Skeletal muscle satellite cell (primary cell): Measurements from ENCODE around the gene NOD1.
"Not testable (repeated sequence)": the region's sequence is repeated elsewhere in the genome, so short reads cannot be mapped to it uniquely, and the experiment has no call there.

ENCODE experiments used
- H3K27me3 ChIP-seq: 2 replicates; pipeline ENCODE4 v1.7.0; 2013; ENCODE audit warnings: low read length; ENCODE audit not compliant: control insufficient read depth, insufficient read depth
- H3K36me3 ChIP-seq: 2 replicates; pipeline ENCODE4 v1.7.0; 2013; ENCODE audit warnings: mild to moderate bottlenecking, control low read depth, low read length; ENCODE audit not compliant: insufficient read depth
- H3K4me1 ChIP-seq: 2 replicates; pipeline ENCODE4 v1.7.0; 2013; ENCODE audit warnings: low read length; ENCODE audit not compliant: control insufficient read depth, insufficient read depth
- H3K4me2 ChIP-seq: 2 replicates; pipeline ENCODE4 v1.7.0; 2013; ENCODE audit warnings: mild to moderate bottlenecking, low read length
- H3K4me3 ChIP-seq: 2 replicates; pipeline ENCODE4 v1.7.0; 2013; ENCODE audit warnings: low read length
- H3K9ac ChIP-seq: 2 replicates; pipeline ENCODE4 v1.7.0; 2013; ENCODE audit warnings: mild to moderate bottlenecking, low read depth, low read length, moderate library complexity
- H3K9me3 ChIP-seq: replicated peaks from 2 replicates; pipeline ENCODE4 v1.7.0; 2013; ENCODE audit warnings: mild to moderate bottlenecking, control low read depth, low read length

The NOD1 gene

DNA sequence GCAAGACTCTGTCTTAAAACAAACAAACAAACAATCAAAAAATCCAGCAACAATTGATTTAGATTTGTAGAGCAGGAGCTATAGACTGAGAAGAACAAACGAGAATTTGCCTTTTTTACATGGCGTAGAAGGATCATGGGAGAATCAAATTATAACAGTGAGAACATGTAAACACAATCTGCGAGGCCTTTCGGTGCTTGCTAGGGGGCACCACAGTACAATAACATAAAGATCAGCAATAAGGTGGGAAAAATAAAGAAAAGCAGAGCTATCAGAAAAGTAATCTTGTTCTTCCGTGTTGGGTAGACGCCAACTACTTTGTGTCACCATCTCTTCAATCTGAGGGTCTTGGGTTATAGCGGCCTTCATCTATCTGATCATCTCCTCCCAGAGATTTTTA, 82.2 kb downstream of the NOD1 start:
- H3K9me3 ChIP-seq = no peaks in the 10 kb centered on the region
- H3K4me3 ChIP-seq = no peak overlapping the region
- no peaks in the 10 kb centered on the region for H3K36me3 ChIP-seq
- no peaks in the 10 kb centered on the region for H3K4me1 ChIP-seq
- no peaks in the 10 kb centered on the region for H3K27me3 ChIP-seq
- no peak overlapping the region for H3K4me2 ChIP-seq
- H3K9ac ChIP-seq = no peak overlapping the region

DNA sequence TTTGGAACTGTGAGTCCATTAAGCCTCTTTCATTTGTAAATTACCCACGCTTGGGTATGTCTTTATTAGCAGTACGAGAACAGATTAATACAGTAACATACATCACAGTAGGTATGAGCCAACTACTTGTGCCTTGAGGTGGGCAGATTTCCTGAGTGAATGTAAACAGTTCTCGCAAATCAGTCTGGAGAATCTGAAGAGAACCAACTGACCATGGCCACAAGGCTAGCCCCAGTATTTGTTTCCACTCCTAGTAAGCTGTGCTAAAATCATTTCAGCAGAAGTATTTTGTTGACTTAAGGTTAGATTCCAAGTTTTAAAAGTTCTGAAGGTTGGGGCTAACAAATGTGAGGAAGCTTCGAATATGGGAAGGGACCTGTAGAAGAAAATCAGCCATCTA, 82.9 kb downstream of the NOD1 start:
- H3K4me3 ChIP-seq = no peak overlapping the region
- H3K36me3 ChIP-seq = no peaks in the 10 kb centered on the region
- no peaks in the 10 kb centered on the region for H3K4me1 ChIP-seq
- H3K27me3 ChIP-seq = no peaks in the 10 kb centered on the region
- H3K4me2 ChIP-seq = no peak overlapping the region
- H3K9ac ChIP-seq = no peak overlapping the region
- H3K9me3 ChIP-seq = no peaks in the 10 kb centered on the region

DNA sequence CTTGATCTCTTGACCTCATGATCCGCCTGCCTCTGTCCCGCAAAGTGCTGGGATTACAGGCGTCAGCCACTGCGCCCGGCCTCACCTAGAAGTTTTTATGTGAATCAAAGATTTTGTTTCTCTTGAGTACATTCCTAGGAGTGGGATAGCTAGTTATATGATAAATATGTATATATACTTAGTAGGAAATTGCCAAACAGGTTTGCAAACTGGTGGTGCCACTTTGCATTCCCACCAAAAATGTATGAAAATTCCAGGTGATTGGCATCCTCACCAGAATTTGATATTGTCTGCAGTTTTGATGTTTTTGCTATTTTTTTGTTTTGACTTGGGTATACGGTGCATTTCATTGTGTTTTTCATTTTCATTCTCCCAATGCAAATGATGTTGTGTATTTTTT, 86.8 kb downstream of the NOD1 start:
- Histone ChIP-seq H3K4me2 (no peak overlapping the region), H3K4me3 (no peak overlapping the region), H3K9ac (no peak overlapping the region), H3K9me3 (no peaks in the 10 kb centered on the region), H3K27me3 (no peaks in the 10 kb centered on the region), H3K4me1 (no peaks in the 10 kb centered on the region), H3K36me3 (no peaks in the 10 kb centered on the region)

DNA sequence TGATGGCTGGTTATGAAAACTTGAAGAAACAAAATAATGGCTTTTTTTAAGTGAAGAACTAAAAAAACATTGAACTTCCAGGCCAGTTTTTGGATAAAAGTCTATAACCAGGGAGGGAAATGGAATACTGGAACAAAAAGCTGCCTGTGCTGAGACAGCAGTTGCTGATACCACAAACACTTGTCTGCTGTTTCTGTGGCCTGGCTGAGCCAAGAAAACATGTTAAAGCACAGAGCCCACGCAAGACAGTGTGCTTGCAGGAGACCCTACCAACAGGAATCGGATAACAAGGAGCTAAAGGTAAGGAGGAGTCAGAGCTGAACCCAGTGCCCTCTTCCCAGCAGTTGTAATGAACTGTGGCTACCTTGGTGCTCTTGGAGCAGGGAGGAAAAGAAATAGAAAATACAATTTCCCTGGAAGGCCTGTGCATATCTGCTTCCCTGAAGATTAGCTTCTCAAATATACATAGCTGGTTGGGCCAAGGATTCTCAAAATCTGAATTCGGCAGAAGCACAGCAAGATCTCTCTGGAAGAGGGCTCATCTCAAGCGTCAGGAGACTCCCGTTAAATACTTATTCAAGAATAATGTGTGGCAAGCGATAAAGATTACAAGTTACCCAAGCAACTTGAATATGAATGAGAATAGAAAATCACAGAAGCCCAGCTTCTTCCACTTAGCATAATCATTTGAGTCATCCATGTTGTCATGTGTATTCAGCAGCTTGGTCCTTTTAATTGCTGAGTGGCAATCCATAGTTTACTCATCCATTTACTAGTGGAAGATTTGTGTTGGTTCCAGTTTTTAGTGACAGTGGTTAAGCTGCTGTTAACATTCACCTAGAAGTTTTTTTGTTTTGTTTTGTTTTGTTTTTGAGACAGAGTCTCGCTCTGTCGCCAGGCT, 87.6 kb downstream of the NOD1 start:
- no peaks in the 10 kb centered on the region for H3K27me3 ChIP-seq
- no peak overlapping the region for H3K4me2 ChIP-seq
- no peak overlapping the region for H3K4me3 ChIP-seq
- no peaks in the 10 kb centered on the region for H3K36me3 ChIP-seq
- H3K9me3 ChIP-seq = no peaks in the 10 kb centered on the region
- H3K4me1 ChIP-seq = no peaks in the 10 kb centered on the region
- H3K9ac ChIP-seq = no peak overlapping the region

DNA sequence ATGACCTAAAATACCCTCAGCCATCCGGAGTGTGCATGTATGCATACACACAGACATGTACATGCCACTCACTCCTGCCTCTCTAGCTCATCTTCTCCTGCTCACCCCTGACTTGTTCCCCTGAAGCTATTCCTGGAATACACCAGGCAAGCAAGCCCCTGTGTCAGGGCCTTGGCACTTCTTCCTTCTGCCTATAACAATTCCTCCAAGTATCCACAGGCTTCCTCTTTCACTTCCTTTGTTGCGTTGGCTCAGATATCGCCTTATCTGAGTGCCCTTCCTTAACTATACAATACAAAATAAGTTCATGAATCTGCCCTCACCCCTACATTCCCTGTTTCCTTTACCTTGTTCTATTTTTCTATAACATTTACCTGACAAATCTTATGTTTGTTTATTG, 88.8 kb downstream of the NOD1 start:
- H3K9ac ChIP-seq = no peak overlapping the region
- no peak overlapping the region for H3K4me3 ChIP-seq
- no peaks in the 10 kb centered on the region for H3K36me3 ChIP-seq
- H3K4me2 ChIP-seq = no peak overlapping the region
- no peaks in the 10 kb centered on the region for H3K27me3 ChIP-seq
- H3K9me3 ChIP-seq = no peaks in the 10 kb centered on the region
- no peaks in the 10 kb centered on the region for H3K4me1 ChIP-seq

DNA sequence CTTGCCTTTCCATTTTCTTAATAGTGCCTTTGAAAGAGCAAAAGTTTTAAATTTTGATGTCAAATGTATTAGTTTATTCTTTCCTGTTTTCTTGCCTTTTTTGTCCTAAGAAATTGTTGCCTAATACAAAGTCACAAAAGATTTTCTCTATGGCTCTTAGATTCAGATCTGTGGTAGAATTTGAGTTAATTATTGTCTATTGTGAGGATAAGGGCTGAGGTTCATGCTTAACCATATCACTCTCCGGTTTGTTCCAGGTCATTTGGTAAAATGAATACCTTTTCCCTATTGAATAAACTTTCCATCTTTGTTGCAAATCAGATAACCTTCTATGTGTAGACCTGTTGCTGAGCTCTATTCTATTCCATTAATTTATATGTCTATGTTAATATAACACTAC, 96.0 kb downstream of the NOD1 start:
- no peaks in the 10 kb centered on the region for H3K36me3 ChIP-seq
- no peaks in the 10 kb centered on the region for H3K9me3 ChIP-seq
- H3K9ac ChIP-seq = no peak overlapping the region
- H3K27me3 ChIP-seq = no peaks in the 10 kb centered on the region
- no peak overlapping the region for H3K4me3 ChIP-seq
- H3K4me1 ChIP-seq = peaks cover 14% of the 10 kb centered on the region
- H3K4me2 ChIP-seq = no peak overlapping the region

DNA sequence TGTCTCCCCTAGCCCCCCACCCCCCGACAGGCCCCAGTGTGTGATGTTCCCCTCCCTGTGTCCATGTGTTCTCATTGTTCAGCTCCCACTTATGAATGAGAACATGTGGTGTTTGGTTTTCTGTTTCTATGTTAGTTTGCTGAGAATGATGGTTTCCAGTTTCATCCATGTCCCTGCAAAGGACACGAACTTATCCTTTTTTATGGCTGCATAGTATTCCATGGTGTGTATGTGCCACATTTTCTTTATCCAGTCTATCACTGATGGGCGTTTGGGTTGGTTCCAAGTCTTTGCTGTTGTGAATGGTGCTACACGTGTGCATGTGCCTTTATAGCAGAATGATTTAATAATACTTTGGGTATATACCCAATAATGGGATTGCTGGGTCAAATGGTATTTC, 97.8 kb downstream of the NOD1 start:
- not testable (repeated sequence) for H3K9ac ChIP-seq, H3K27me3 ChIP-seq, H3K36me3 ChIP-seq, H3K4me3 ChIP-seq, H3K4me2 ChIP-seq, H3K9me3 ChIP-seq
- peaks cover 20% of the 10 kb centered on the region for H3K4me1 ChIP-seq

DNA sequence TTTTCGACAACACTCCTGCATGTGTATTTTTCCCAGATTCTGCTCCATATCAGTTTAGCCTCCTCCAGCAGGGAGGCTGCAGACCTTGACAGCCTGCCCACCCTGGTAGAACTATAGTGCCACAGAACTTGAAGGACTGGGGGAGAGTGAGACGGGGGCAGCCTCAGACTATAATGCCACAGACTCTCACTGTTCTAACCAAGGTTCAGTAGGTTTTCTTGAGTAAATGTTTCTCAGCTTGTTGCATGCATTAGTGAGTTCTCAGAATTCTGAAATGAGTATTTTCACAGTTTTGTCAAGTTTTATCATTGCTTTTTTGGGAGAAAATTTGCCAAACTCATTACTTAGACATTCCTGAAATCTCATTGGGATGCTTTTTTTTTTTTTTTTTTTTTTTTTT, 98.3 kb downstream of the NOD1 start:
- no peak overlapping the region for H3K4me2 ChIP-seq
- H3K9ac ChIP-seq = no peak overlapping the region
- H3K36me3 ChIP-seq = no peaks in the 10 kb centered on the region
- no peaks in the 10 kb centered on the region for H3K9me3 ChIP-seq
- no peak overlapping the region for H3K4me3 ChIP-seq
- H3K4me1 ChIP-seq = peaks cover 20% of the 10 kb centered on the region
- no peaks in the 10 kb centered on the region for H3K27me3 ChIP-seq

DNA sequence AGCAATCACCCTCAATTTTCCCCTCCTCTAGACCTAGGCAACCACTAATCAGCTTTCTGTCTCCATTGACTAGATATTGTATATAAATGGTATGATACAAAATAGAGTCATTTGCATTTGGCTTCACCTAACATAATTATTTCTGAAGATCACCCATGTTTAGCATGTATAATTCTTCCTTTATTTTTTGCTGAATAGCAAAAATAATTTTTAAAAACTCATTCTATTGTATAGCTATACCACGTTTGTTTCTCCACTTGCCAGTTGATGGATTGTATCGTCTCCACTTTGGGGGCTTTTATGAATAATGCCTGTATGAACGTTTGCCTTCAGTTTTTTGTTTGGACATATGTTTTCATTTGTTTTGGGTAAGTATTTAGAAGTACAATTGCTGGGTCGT, 98.8 kb downstream of the NOD1 start:
- no peak overlapping the region for H3K4me2 ChIP-seq
- no peaks in the 10 kb centered on the region for H3K36me3 ChIP-seq
- no peak overlapping the region for H3K9ac ChIP-seq
- no peaks in the 10 kb centered on the region for H3K9me3 ChIP-seq
- H3K4me3 ChIP-seq = no peak overlapping the region
- H3K4me1 ChIP-seq = peaks cover 20% of the 10 kb centered on the region
- H3K27me3 ChIP-seq = no peaks in the 10 kb centered on the region

DNA sequence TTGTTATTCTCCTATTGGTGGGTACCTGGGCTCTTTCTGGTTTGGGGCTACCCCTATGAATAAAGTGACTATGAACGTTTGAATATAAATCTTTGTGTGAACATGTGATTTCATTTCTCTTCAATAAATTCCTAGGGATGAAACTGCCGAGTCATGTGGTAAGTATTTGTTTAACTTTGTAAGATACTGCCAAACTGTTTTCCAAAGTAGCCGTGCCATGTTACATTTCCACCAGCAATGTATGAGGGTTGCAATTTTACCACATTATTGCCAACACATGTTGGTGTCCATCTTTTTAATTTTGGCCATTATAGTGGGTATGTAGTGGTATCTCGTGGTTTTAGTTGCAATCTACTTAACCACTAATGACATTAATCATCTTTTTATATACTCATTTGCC, 99.5 kb downstream of the NOD1 start:
- H3K4me1 ChIP-seq = peaks cover 20% of the 10 kb centered on the region
- no peaks in the 10 kb centered on the region for H3K27me3 ChIP-seq
- H3K36me3 ChIP-seq = no peaks in the 10 kb centered on the region
- H3K4me2 ChIP-seq = no peak overlapping the region
- no peak overlapping the region for H3K9ac ChIP-seq
- no peak overlapping the region for H3K4me3 ChIP-seq
- H3K9me3 ChIP-seq = no peaks in the 10 kb centered on the region

DNA sequence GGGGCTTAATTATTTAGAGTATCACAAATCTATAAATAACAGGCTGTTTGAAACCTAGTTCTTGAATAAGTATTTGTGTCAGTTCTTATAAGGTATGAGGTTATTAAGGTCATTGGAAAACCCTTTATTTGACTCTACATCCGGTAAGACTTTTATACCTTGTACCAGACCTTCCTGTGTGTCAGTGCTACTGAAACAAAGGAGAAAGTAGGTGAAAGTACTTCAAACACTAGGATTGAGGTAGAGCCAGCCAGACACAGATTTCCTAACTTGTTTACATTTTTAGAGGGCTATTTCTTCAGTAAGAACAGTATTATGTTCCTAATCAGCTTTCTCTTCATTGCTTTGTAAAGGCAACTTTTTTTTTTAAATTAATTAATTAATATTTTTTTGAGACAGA, 100.3 kb downstream of the NOD1 start:
- Histone ChIP-seq H3K27me3 (no peaks in the 10 kb centered on the region), H3K4me2 (no peak overlapping the region)

More for the DNA sequence above, 100.3 kb downstream of the NOD1 start:
- H3K9ac ChIP-seq = no peak overlapping the region
- no peaks in the 10 kb centered on the region for H3K36me3 ChIP-seq
- H3K9me3 ChIP-seq = no peaks in the 10 kb centered on the region
- peaks cover 20% of the 10 kb centered on the region for H3K4me1 ChIP-seq
- no peak overlapping the region for H3K4me3 ChIP-seq
